ENCODE results near the gene FFAR2.

Gene FFAR2

GRCh38 chr19:35478794-35479677, 31.0 kb downstream of the FFAR2 start:
- no peaks in the 10 kb centered on the region for H3K9me3 ChIP-seq (ENCODE audit: control insufficient read depth, low read length)
- H3K36me3 ChIP-seq (ENCODE audit: control insufficient read depth, insufficient read depth, low read length): no peaks in the 10 kb centered on the region
- no peaks in the 10 kb centered on the region for H3K4me1 ChIP-seq (ENCODE audit: control insufficient read depth, insufficient read depth, low read length, poor library complexity, severe bottlenecking)
- no peaks in the 10 kb centered on the region for H3K27me3 ChIP-seq (replicated peaks; ENCODE audit: control insufficient read depth, insufficient read depth, low read length, poor library complexity, severe bottlenecking)
- no peak for DNase-seq
- no peak overlapping the region for H3K4me3 ChIP-seq (ENCODE audit: insufficient read depth, low read depth, low read length, poor library complexity, severe bottlenecking)
- H3K27ac ChIP-seq (ENCODE audit: insufficient read depth, low read length, poor library complexity, severe bottlenecking): no peak overlapping the region

DNA sequence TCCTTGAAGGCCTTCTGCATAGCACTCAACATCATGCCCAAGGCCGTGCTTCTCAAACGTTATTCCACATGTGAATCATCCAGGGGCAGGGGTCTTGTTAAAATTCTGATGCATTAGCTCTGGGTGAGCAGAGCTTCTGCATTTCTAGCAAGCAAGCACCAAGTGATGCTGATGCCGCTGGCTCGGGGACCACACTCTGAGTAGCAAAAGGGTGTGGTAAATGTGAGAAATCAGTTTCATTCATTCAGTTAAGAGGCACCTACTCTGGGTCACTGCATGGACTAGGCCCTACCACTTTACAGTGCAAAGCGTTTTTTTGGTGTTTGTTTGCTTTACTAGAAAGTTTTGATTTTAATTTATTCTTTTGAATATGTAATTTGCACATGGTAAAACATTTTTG, 35.0 kb downstream of the FFAR2 start:
- H3K9me3 ChIP-seq (ENCODE audit: control insufficient read depth, low read length): no peaks in the 10 kb centered on the region
- H3K27me3 ChIP-seq (replicated peaks; ENCODE audit: control insufficient read depth, insufficient read depth, low read length, poor library complexity, severe bottlenecking): no peaks in the 10 kb centered on the region
- no peaks in the 10 kb centered on the region for H3K36me3 ChIP-seq (ENCODE audit: control insufficient read depth, insufficient read depth, low read length)
- no peak overlapping the region for H3K27ac ChIP-seq (ENCODE audit: insufficient read depth, low read length, poor library complexity, severe bottlenecking)
- H3K4me1 ChIP-seq (ENCODE audit: control insufficient read depth, insufficient read depth, low read length, poor library complexity, severe bottlenecking): no peaks in the 10 kb centered on the region
- DNase-seq: no peak
- H3K4me3 ChIP-seq (ENCODE audit: insufficient read depth, low read depth, low read length, poor library complexity, severe bottlenecking): no peak overlapping the region

DNA sequence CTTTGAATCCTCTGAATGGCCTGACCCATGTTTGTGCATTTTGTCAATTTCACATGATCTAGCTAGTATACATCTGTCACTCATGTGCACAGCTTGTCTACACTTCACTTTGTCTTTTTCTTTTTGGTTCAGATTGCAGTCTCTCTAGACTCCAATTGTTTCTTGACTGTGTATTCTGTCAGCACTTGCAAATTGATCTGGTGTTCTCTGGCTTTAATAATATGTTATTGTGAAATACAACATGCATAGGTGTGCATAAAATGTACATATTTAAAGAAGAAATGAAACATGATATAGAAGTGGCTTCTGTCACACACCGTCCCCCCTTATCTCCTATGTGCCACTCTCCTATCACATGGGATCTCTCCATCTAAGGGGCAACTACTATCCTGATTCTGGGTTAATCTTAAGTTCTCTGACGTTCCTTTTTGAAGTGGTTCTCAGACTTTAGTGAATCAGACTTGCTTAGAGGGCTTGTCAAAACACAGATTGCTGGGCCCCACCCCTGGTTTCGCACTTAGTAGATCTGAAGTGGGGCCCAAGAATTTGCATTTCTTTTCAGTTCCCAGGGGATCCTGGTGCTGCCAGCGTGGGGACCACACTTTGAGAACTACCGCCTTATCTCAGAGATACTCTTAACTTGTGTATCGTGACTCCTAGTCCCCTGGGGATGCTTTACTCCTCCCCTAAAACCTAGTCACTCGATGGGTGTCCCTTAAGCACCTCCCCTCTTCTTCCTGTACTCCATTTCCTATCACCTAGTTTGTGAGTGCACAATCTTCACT, 36.4 kb downstream of the FFAR2 start:
- DNase-seq: no peak
- no peaks in the 10 kb centered on the region for H3K36me3 ChIP-seq (ENCODE audit: control insufficient read depth, insufficient read depth, low read length)
- no peaks in the 10 kb centered on the region for H3K4me1 ChIP-seq (ENCODE audit: control insufficient read depth, insufficient read depth, low read length, poor library complexity, severe bottlenecking)
- H3K27ac ChIP-seq (ENCODE audit: insufficient read depth, low read length, poor library complexity, severe bottlenecking): no peak overlapping the region
- H3K27me3 ChIP-seq (replicated peaks; ENCODE audit: control insufficient read depth, insufficient read depth, low read length, poor library complexity, severe bottlenecking): no peaks in the 10 kb centered on the region
- no peaks in the 10 kb centered on the region for H3K9me3 ChIP-seq (ENCODE audit: control insufficient read depth, low read length)
- no peak overlapping the region for H3K4me3 ChIP-seq (ENCODE audit: insufficient read depth, low read depth, low read length, poor library complexity, severe bottlenecking)

DNA sequence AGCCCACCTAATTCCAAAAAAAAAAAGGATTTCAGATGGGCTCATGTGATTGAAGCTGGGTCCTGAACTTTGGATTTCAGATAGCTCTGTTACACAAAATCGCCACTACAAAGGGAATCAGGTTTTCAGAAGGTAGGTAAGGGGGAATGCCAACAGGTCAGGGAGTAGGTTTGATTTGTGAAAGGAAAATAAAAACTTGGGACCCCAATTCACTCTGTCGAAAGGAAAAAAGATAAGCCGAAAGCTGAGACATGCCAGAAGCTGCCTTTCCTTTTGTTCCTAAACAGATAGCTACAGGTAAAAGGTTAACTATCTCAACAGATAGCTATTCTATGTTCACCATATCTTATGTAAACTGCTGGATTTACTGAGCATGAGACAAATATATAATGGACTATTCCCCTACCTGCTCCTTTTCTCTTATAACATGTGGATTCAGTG, 38.2 kb downstream of the FFAR2 start:
- H3K27me3 ChIP-seq (replicated peaks; ENCODE audit: control insufficient read depth, insufficient read depth, low read length, poor library complexity, severe bottlenecking): no peaks in the 10 kb centered on the region
- no peaks in the 10 kb centered on the region for H3K36me3 ChIP-seq (ENCODE audit: control insufficient read depth, insufficient read depth, low read length)
- no peak overlapping the region for H3K4me3 ChIP-seq (ENCODE audit: insufficient read depth, low read depth, low read length, poor library complexity, severe bottlenecking)
- no peaks in the 10 kb centered on the region for H3K4me1 ChIP-seq (ENCODE audit: control insufficient read depth, insufficient read depth, low read length, poor library complexity, severe bottlenecking)
- H3K9me3 ChIP-seq (ENCODE audit: control insufficient read depth, low read length): no peaks in the 10 kb centered on the region
- no peak overlapping the region for H3K27ac ChIP-seq (ENCODE audit: insufficient read depth, low read length, poor library complexity, severe bottlenecking)
- no peak for DNase-seq

GRCh38 chr19:35487656-35488182, 39.7 kb downstream of the FFAR2 start:
- H3K27me3 ChIP-seq (replicated peaks; ENCODE audit: control insufficient read depth, insufficient read depth, low read length, poor library complexity, severe bottlenecking): no peaks in the 10 kb centered on the region
- DNase-seq: no peak
- H3K4me1 ChIP-seq (ENCODE audit: control insufficient read depth, insufficient read depth, low read length, poor library complexity, severe bottlenecking): no peaks in the 10 kb centered on the region

DNA sequence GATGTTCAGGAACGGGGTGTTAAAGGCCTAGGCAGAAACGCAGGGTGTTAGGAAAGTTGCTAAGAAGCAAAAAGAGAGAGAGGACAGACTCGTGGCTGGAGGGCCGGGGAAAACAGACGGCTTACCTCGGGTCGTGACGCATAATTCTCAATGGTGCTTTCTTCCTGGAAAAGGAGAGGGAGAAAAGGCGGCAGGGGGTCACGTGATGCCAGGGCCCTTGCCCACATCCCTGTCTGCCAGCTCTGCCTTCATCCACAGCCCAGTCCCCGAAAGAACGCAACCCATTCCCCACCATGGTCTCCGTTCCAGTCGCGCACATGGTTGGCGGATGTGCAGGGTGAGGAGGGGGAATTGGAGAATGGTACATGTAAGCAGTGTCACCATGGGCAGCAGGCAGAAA, 40.6 kb downstream of the FFAR2 start:
- Histone ChIP-seq H3K27me3 (replicated peaks; ENCODE audit: control insufficient read depth, insufficient read depth, low read length, poor library complexity, severe bottlenecking) (no peaks in the 10 kb centered on the region), H3K27ac (ENCODE audit: insufficient read depth, low read length, poor library complexity, severe bottlenecking) (no peak overlapping the region)

More at GRCh38 chr19:35487656-35488182, 39.7 kb downstream of the FFAR2 start:
- H3K9me3 ChIP-seq (ENCODE audit: control insufficient read depth, low read length): no peaks in the 10 kb centered on the region
- no peak overlapping the region for H3K4me3 ChIP-seq (ENCODE audit: insufficient read depth, low read depth, low read length, poor library complexity, severe bottlenecking)
- H3K36me3 ChIP-seq (ENCODE audit: control insufficient read depth, insufficient read depth, low read length): no peaks in the 10 kb centered on the region
- H3K27ac ChIP-seq (ENCODE audit: insufficient read depth, low read length, poor library complexity, severe bottlenecking): no peak overlapping the region

GRCh38 chr19:35490364-35490763, 42.3 kb downstream of the FFAR2 start, which contains the start of gene KRTDAP:
Gene KRTDAP, minus strand, starts transcription at chr19:35490464. Its CDS starts 22 bp downstream, at chr19:35490442.
- Histone ChIP-seq H3K9me3 (ENCODE audit: control insufficient read depth, low read length) (no peaks in the 10 kb centered on the region), H3K27me3 (replicated peaks; ENCODE audit: control insufficient read depth, insufficient read depth, low read length, poor library complexity, severe bottlenecking) (no peaks in the 10 kb centered on the region), H3K36me3 (ENCODE audit: control insufficient read depth, insufficient read depth, low read length) (no peaks in the 10 kb centered on the region), H3K4me1 (ENCODE audit: control insufficient read depth, insufficient read depth, low read length, poor library complexity, severe bottlenecking) (peaks cover 3% of the 10 kb centered on the region), H3K27ac (ENCODE audit: insufficient read depth, low read length, poor library complexity, severe bottlenecking) (no peak within 1 kb of the TSS), H3K4me3 (ENCODE audit: insufficient read depth, low read depth, low read length, poor library complexity, severe bottlenecking) (no peak within 1 kb of the TSS)
- DNase-seq: no peak

More for the DNA sequence above, 40.6 kb downstream of the FFAR2 start:
- H3K4me3 ChIP-seq (ENCODE audit: insufficient read depth, low read depth, low read length, poor library complexity, severe bottlenecking): no peak overlapping the region
- H3K4me1 ChIP-seq (ENCODE audit: control insufficient read depth, insufficient read depth, low read length, poor library complexity, severe bottlenecking): no peaks in the 10 kb centered on the region
- H3K36me3 ChIP-seq (ENCODE audit: control insufficient read depth, insufficient read depth, low read length): no peaks in the 10 kb centered on the region
- DNase-seq: no peak
- no peaks in the 10 kb centered on the region for H3K9me3 ChIP-seq (ENCODE audit: control insufficient read depth, low read length)

- Histone ChIP-seq H3K4me1 (ENCODE audit: control insufficient read depth, insufficient read depth, low read length, poor library complexity, severe bottlenecking) (peaks cover 4% of the 10 kb centered on the region), H3K27ac (ENCODE audit: insufficient read depth, low read length, poor library complexity, severe bottlenecking) (no peak overlapping the region), H3K36me3 (ENCODE audit: control insufficient read depth, insufficient read depth, low read length) (no peaks in the 10 kb centered on the region), H3K9me3 (ENCODE audit: control insufficient read depth, low read length) (no peaks in the 10 kb centered on the region), H3K27me3 (replicated peaks; ENCODE audit: control insufficient read depth, insufficient read depth, low read length, poor library complexity, severe bottlenecking) (no peaks in the 10 kb centered on the region), H3K4me3 (ENCODE audit: insufficient read depth, low read depth, low read length, poor library complexity, severe bottlenecking) (no peak overlapping the region)
- DNase-seq: no peak
Observed at GRCh38 chr19:35491836-35492360, 43.8 kb downstream of the FFAR2 start.

GRCh38 chr19:35493971-35494370, 45.9 kb downstream of the FFAR2 start:
- DNase-seq: no peak
- no peaks in the 10 kb centered on the region for H3K9me3 ChIP-seq (ENCODE audit: control insufficient read depth, low read length)
- H3K27ac ChIP-seq (ENCODE audit: insufficient read depth, low read length, poor library complexity, severe bottlenecking): no peak overlapping the region
- no peak overlapping the region for H3K4me3 ChIP-seq (ENCODE audit: insufficient read depth, low read depth, low read length, poor library complexity, severe bottlenecking)
- H3K27me3 ChIP-seq (replicated peaks; ENCODE audit: control insufficient read depth, insufficient read depth, low read length, poor library complexity, severe bottlenecking): no peaks in the 10 kb centered on the region
- peaks cover 4% of the 10 kb centered on the region for H3K4me1 ChIP-seq (ENCODE audit: control insufficient read depth, insufficient read depth, low read length, poor library complexity, severe bottlenecking)
- no peaks in the 10 kb centered on the region for H3K36me3 ChIP-seq (ENCODE audit: control insufficient read depth, insufficient read depth, low read length)
